ENCODE results near the gene GRAMD4.

The GRAMD4 gene

DNA sequence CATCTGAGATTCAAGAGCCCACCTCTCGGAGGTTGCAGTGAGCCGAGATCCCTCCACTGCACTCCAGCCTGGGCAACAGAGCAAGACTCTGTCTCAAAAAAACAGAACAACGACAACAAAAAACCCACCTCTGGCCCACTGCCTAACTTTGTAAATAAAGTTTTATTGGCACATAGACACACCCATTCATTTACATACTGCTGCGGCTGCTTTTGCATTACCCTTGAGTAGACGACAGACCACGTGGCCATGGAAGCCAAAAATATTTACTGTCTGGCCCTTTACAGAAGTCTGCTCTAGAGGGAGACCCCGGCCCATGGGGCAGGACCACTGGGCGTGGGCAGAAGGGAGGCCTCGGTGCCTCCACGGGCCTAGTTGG lies 47.0 kb downstream of the GRAMD4 start:
- no peak for DNase-seq (ENCODE audit: low read depth in 2 of 2, low spot score in 1 of 2)

DNA sequence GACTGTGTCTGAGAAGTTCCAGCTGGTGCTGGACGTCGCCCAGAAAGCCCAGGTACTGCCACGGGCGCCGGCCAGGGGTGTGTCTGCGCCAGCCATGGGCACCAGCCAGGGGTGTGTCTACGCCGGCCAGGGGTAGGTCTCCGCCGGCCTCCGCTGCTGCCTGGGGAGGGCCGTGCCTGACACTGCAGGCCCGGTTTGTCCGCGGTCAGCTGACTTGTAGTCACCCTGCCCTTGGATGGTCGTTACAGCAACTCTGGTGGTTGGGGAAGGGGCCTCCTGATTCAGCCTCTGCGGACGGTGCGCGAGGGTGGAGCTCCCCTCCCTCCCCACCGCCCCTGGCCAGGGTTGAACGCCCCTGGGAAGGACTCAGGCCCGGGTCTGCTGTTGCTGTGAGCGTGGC lies 47.9 kb downstream of the GRAMD4 start:
- no peak for DNase-seq (ENCODE audit: low read depth in 2 of 2, low spot score in 1 of 2)

DNA sequence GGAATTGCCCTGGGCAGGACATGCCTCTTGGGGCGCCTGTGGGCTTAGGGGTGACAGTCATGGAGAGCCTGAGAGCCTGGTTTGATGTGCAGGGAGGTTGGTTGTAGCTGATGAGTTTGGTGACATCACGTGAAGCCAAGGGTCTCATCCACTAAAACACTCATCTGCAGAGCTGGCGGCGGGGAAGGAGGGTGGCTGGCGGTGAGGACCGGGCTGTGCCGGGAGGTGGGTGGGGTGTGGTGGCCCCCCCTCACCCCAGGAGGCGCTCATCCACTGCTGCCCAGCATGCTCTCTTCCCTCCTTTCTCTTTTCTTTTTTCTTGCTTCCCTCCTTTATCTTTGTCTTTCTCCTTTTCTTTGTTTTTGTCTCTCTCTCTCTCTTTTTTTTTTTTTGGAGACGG lies 49.0 kb downstream of the GRAMD4 start:
- no peak for DNase-seq (ENCODE audit: low read depth in 2 of 2, low spot score in 1 of 2)

- no peak for DNase-seq (ENCODE audit: low read depth in 2 of 2, low spot score in 1 of 2)
Measured at GRCh38 chr22:46671824-46672432, 51.7 kb downstream of the GRAMD4 start.

- DNase-seq (ENCODE audit: low read depth in 2 of 2, low spot score in 1 of 2) = no peak
Measured at GRCh38 chr22:46672731-46673130, 52.5 kb downstream of the GRAMD4 start.

GRCh38 chr22:46673205-46673604 lies 53.0 kb downstream of the GRAMD4 start:
- DNase-seq (ENCODE audit: low read depth in 2 of 2, low spot score in 1 of 2) = no peak

GRCh38 chr22:46673662-46674236 lies 53.6 kb downstream of the GRAMD4 start:
- DNase-seq (ENCODE audit: low read depth in 2 of 2, low spot score in 1 of 2) = no peak

- DNase-seq (ENCODE audit: low read depth in 2 of 2, low spot score in 1 of 2) = peak; percentile 80 to 85
Measured at GRCh38 chr22:46674367-46674781, 54.2 kb downstream of the GRAMD4 start.

DNA sequence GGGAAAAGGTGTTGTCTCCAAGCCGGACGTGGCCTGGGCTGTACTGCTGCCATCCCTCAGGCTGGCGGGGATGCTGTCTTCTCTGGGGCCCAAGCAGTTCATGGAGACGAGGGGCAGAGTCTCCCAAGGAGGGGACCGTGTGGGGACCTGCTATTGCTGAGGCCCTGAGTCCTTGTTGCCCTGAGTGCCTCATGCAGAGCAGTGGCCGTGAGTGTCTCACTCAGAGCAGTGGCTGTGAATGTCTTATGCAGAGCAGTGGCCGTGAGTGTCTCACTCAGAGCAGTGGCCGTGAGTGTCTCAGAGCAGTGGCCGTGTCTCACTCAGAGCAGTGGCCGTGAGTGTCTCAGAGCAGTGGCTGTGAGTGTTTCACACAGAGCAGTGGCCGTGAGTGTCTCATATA lies 54.7 kb downstream of the GRAMD4 start:
- DNase-seq (ENCODE audit: low read depth in 2 of 2, low spot score in 1 of 2) = no peak

- no peak for DNase-seq (ENCODE audit: low read depth in 2 of 2, low spot score in 1 of 2)
Measured at GRCh38 chr22:46675479-46675878, 55.3 kb downstream of the GRAMD4 start.

DNA sequence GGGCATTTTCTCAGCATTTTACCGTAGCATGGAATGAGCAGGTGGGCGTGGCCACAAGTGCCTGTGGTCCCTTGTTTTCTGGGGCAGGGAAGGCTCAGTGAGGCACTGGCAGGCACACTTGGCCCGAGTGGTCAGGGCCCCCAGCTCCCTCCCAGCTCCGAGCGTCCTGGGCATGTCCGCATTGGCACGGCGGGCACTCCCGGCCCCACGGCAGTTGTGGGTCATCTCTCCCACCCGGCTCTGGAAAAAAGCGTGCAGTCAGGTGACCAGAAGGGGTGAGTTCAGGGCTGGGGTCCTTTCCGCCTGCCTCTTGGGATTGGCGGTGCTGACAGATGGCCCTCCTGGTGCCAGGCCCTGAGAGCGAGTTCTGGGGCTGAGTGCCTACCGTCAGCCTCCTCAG lies 55.8 kb downstream of the GRAMD4 start:
- no peak for DNase-seq (ENCODE audit: low read depth in 2 of 2, low spot score in 1 of 2)

DNA sequence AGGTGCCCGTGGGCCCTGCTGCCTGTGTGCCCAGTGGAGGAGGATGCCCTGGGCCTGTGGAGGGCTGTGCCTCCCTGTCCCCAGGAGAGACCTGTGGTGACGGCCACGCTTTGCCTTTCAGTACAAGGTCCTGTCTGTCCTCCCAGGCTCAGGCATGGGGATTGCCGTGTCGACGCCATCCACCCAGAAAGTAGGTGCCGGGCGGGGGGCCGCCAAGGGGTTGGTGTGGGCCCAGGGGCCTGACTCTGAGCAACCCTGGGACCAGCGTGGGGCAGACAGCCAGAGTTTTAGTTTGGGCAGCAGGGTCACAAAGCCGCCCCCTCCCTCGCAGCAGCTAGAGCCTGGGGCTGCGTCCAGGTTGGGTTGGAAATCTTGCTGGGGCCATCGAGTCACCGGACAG lies 56.3 kb downstream of the GRAMD4 start:
- no peak for DNase-seq (ENCODE audit: low read depth in 2 of 2, low spot score in 1 of 2)

DNA sequence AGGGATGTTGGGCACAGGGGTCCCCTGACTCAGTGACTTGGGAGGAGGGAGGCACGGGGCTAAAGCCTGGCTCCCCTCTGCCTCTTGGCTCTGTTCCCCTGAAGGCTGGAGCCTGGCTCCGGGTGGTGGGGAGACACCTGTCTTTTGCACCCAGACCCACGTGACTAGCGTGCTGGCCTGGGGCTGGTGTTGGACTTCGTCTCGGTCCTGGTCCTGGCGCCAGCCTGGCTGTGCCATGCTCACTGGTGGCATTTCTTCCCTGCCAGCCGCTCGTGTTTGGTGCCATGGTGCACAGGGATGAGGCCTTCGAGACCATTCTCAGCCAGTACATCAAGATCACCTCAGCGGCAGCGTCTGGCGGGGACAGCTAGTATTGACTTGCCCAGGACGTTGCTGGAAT lies 56.7 kb downstream of the GRAMD4 start:
- no peak for DNase-seq (ENCODE audit: low read depth in 2 of 2, low spot score in 1 of 2)

GRCh38 chr22:46677323-46678002 lies 57.3 kb downstream of the GRAMD4 start:
- DNase-seq (ENCODE audit: low read depth in 2 of 2, low spot score in 1 of 2) = no peak

- no peak for DNase-seq (ENCODE audit: low read depth in 2 of 2, low spot score in 1 of 2)
Measured at GRCh38 chr22:46678003-46678657, 57.9 kb downstream of the GRAMD4 start.

- no peak for DNase-seq (ENCODE audit: low read depth in 2 of 2, low spot score in 1 of 2)
Measured at GRCh38 chr22:46678785-46679700, 58.9 kb downstream of the GRAMD4 start.

DNA sequence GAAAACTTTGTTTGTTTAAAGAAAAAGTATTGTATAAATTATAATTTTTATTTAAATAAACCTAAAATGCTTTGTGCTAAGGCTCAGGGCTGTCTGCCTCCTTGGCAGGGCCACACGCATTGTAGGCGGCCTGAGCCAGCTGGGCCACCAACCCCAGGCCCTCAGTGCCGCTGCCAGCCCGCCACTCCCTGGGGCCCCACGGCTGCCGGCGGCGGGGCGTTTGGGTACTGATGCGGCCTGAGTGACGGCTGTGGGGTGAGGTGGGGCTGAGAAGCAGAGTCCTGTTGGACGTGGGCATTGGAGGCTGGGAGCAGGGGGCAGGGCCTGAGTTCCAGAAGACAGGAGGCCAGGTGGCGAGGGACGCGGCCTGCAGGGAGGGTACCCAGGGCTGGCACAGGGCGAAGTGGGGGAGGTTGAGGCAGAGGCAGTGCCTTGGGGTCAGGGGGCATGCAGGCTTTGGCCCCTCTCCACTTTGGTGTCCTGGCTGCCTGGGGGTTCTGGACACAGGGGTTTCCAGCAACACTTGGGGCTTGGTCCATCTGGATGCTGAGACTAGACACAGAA lies 59.6 kb downstream of the GRAMD4 start:
- DNase-seq (ENCODE audit: low read depth in 2 of 2, low spot score in 1 of 2) = no peak

DNA sequence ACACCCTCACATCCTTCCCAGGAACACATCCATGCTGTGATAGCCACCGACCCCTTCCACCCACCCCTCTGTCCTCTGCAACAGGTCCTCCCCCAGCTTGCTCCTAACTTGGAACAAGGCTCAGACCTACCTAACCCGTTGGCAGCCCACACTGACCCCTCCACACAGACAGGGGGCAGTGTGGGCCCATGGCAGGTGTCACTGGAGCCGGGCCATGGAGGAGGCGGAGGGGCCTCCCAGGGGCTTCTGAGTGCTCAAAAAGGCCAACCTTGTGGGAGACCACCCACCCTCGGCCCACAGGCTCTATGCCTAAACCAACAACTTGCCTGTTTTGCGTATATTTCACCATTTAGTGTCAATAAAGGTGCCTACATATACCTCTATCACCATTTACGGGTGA lies 60.8 kb downstream of the GRAMD4 start:
- no peak for DNase-seq (ENCODE audit: low read depth in 2 of 2, low spot score in 1 of 2)

DNA sequence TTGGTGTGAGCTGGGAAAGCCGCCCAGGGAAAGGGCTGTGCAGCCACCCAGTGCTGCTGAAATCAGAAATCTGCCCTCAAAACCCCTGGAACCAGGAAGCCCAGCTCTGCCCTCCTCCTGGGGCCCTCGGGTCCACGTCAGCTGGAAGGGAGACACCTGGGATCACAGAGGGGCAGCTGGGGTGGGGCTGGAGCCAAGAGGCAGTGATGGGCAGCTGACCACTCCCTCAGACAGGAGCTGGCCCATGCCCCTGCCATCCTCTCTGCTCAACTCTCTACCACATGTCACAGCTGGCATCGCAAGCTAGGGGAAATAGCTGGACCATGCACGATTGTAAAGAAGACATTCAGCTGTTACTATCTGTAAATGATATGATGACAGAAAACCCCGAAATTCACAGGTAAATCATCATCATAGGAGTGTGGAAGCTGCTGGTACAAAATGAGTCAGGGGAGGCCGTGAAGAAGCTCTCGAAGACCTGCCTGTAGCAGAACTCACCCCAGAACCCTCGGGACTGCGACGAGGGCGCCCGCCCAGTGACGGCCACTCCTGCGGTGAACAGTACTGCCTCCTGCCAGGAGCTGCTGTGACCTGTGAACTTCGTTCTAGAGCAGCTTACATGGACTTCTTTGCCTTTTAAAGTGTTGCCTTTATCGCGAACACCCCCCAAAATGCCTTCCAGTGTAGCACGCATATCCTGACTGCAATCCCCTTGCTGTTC lies 62.0 kb downstream of the GRAMD4 start:
- DNase-seq (ENCODE audit: low read depth in 2 of 2, low spot score in 1 of 2) = no peak

- no peak for DNase-seq (ENCODE audit: low read depth in 2 of 2, low spot score in 1 of 2)
Measured at GRCh38 chr22:46684706-46685105, 64.5 kb downstream of the GRAMD4 start.
